Suprapubic skin (tissue), 4 donors: Measurements from ENCODE around the gene HSPA5.

ENCODE experiments used
- CTCF ChIP-seq, 2 donors: fragments of 200-600 bp in 1 of 2; fragments of 450-650 bp in 1 of 2; sonication (generic) in 1 of 2; IDR thresholded peaks; one replicate each; pipeline ENCODE4 v1.5.1; 2016 to 2019; ENCODE audit warnings: antibody characterized with exemption in 2 of 2, mild to moderate bottlenecking in 1 of 2, moderate library complexity in 1 of 2
- POLR2A ChIP-seq, 2 donors: fragments of 450-650 bp; IDR thresholded peaks; one replicate each; pipeline ENCODE4 v1.6.1; 2017; ENCODE audit warnings: antibody characterized with exemption in 2 of 2, mild to moderate bottlenecking in 2 of 2, moderate library complexity in 2 of 2
- POLR2AphosphoS5 ChIP-seq, 3 donors: sonication (generic); formaldehyde crosslinking; IDR thresholded peaks; one replicate each; pipeline ENCODE4 v1.6.1; 2017; ENCODE audit warnings: antibody characterized with exemption in 3 of 3

DNA sequence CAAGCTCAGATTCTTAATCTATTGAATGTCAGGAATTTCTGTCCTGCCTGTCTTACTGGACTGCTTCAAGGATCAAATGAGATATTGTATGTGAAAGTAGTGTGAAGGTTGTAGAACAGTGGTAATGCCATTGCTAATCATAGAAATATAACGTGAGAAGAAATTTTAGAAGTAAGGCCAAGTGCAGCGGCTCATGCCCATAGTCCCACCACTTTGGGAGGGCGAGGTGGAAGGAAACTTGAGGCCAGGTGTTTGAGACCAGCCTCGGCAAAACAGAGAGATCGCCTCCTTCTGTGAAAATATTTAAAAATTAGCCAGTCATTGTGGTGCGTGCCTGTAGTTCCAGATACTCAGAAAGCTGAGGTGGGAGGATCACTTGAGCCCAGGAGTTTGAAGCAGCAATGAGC lies 5.1 kb upstream of the HSPA5 start:
- no peak for TF ChIP-seq CTCF (IDR thresholded peaks at IDR 0.05)
- TF ChIP-seq POLR2A (IDR thresholded peaks at IDR 0.05) = no peak
- no peak for TF ChIP-seq POLR2AphosphoS5 (IDR thresholded peaks at IDR 0.05)
